ENCODE data around the gene TBC1D16.

TBC1D16 gene

GRCh38 chr17:79937391-79938335, 98.0 kb downstream of the TBC1D16 start:
- no peak for FAIRE-seq

DNA sequence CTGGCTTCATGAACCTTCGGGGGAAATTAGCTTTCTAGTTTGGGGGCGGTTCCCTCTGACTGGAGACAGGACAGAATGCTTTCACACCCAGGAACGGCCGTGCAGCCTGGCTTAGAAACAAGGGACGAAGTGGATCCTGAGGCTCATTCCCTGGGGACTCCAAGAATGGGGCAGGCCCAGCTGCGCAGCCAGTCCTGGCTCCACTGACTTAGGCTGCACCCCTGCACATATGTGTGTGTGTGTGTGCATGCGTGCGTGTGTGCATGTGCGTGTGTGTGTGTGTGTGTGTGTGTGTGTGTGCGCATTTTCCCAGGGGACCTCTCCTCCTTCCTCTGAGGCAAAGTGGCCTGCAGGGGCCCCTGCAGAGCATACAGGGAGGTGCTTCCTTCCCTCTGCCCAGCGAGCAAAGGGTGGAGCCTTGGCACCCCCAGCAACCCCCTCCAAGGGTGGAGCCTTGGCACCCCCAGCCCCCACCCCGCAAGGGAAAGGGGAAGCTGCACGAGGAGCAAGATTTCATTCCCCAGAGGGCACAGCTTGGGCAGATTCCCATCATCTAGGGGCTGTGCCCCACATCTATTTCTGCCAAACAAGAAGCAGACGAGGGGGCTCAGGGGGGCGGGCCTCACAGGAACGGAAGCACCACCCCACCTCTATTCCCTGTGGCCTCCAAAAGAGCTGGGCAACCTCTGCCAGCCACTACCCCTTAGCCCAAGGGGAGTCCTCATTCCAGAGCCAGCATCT, 98.9 kb downstream of the TBC1D16 start:
- no peak for FAIRE-seq

DNA sequence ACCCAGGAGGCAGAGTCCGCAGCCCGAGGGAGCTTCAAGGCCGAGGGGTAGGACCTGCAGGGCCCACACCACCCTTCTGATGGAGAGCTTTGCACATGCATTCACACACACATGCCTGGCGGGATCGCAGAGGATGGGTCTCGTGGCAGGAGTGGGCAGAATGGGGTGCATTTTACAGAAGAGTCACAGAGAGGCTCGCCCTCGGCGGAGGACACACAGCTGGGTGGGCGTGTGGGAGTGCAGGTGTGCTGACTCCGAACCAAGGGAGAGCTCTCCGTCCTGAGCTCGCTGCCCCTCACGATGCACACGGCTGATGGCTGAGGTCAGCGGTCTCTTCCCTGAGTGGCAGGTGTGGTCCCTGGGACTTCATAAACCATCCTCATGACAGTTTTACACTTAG, 99.6 kb downstream of the TBC1D16 start:
- no peak for FAIRE-seq

- no peak for FAIRE-seq
These were observed 100.3 kb downstream of the TBC1D16 start for GRCh38 chr17:79935197-79935885.

DNA sequence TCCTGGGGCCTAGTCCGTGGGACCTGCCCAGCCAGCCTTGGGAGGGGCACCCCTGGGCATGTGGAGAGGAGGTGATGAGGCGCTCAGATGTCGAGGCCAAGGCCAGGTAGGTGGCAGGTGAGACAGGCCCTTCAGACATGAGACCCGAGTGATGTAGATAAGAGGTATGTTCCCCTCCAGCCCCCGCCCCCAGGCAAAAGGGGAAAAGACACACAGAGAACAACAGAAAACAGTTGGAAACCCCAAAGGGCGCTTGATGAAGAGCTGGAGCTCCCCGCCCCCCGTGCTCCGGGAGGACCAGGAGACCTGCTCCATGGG, 101.1 kb downstream of the TBC1D16 start:
- no peak for FAIRE-seq

GRCh38 chr17:79933863-79934652, 101.6 kb downstream of the TBC1D16 start:
- no peak for FAIRE-seq

GRCh38 chr17:79932451-79933306, 103.0 kb downstream of the TBC1D16 start:
- no peak for FAIRE-seq

DNA sequence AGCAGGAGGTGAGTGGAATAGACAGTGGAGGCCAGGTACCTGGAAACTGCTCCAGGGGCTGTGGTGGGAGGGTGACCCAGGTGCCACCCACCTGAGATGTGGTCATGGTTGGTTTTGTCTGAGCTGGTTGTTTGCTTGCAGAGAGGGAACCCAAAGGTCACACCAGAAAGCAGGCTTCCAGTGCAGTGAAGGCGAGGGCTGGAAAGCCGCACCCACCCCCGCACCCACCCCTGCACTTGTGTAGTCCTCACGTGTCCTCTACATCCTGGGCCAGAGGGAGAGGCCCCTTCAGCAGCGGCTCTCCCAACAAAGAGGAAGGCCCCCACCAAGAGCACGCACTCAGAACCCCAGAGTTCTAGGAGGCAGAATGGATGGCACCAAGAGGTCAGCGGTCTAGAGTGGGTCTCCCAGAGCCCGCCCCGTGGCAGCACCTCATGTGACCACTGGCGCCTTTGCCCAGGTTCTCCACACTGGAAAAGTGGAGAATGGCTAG, 103.8 kb downstream of the TBC1D16 start:
- FAIRE-seq: no peak

- FAIRE-seq: no peak
These were observed 104.5 kb downstream of the TBC1D16 start for GRCh38 chr17:79930877-79931816.

- no peak for FAIRE-seq
These were observed 105.4 kb downstream of the TBC1D16 start for GRCh38 chr17:79930062-79930876.

DNA sequence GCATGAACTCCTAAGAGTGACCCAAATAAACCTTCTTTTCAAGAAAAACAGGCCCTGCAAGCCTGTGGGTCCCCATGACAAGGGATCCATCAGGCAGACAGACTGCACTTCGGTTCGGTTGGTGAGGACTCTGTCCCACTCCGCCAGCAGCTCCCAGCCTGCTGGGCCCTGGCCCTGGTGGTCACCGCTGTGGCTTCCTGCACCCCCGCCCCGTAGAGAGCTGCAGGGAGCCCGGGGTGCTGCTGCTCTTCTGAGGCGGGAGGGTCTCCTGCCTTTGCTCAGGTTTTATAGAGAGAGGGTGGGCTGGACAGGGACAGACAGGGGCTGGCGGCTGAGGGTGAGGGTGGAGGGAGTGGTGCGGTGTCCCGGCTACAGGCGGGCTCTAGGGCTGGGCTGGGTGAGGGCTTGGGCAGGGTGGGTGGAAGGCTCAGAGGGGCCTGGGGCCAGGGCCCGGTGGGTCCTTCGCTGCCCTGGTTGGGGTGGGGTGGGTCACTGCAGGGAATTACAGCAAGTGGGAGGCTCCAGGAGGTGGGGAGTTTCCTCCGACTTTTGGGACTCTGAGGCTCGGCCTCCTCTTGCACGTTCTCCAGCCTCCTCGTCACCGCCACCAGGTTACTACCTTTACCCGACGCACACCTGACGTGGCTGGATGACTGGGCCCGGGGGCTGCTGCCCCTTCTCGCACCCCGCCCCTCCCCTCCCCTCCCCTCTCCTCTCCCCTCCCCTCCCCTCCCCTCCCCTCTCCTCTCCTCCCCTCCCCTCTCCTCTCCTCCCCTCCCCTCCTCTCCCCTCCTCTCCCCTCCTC, 106.2 kb downstream of the TBC1D16 start:
- FAIRE-seq: no peak

- FAIRE-seq: no peak
These were observed 107.0 kb downstream of the TBC1D16 start for GRCh38 chr17:79928502-79929256.

GRCh38 chr17:79927688-79928501, 107.8 kb downstream of the TBC1D16 start:
- FAIRE-seq: no peak

GRCh38 chr17:79927136-79927661, 108.5 kb downstream of the TBC1D16 start:
- FAIRE-seq: no peak

DNA sequence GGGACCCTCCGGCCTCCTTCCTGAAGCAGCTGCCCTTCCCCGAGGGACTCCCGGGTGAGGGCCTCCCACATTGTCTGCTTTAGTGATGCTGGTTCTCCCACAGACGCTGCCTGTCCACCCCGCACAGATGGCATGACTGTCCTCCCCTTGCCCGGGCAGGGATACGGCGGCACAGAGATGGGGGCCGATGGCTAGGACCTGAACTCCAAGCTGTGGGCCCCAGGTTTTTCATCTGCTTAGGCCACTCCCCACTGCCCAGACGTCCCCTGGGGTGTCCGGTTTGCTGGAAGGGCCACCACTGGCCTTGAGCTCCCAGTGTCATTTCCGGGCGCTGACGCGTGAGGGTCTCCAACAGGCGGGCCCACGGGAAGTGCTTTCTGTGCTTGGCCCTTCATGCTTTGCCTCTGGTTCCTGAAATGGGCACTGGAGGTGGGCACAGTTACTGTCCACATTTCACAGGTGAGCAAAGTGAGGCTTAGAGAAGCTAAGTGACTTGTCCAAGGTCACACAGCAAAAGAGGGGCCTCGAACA, 109.0 kb downstream of the TBC1D16 start:
- FAIRE-seq: no peak

GRCh38 chr17:79926142-79926604, 109.5 kb downstream of the TBC1D16 start:
- no peak for FAIRE-seq

All from colon (tissue), 2 donors.